ENCODE results near the gene TMEM178A.
"Not testable (repeated sequence)": the region's sequence is repeated elsewhere in the genome, so short reads cannot be mapped to it uniquely, and the experiment has no call there.

TMEM178A gene

DNA sequence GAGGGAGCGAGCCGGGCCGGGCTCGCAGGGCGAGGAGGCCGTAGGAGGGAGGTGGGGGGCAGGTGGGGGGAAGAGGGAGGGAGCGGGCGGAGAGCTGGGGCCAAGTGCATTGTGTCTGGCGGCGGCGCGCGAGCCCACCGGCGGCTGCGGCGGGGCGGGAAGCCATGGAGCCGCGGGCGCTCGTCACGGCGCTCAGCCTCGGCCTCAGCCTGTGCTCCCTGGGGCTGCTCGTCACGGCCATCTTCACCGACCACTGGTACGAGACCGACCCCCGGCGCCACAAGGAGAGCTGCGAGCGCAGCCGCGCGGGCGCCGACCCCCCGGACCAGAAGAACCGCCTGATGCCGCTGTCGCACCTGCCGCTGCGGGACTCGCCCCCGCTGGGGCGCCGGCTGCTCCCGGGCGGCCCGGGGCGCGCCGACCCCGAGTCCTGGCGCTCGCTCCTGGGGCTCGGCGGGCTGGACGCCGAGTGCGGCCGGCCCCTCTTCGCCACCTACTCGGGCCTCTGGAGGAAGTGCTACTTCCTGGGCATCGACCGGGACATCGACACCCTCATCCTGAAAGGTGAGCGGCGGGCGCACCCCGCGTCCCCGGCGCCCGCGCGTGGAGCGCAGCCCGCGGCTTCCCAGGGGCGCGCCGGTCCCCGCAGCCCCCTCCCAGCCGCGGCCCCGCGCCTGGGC lies at the start of gene TMEM178A:
TSS of gene TMEM178A (plus strand) at position 107 of the 680 bp plus-strand sequence. CDS start at position 165, 58 bp downstream.
- FAIRE-seq (no peak), DNase-seq (ENCODE audit: low spot score) (no peak)

GRCh38 chr2:39618236-39618635 lies 47.5 kb upstream of the TMEM178A start:
- no peak for FAIRE-seq
- no peak for DNase-seq (ENCODE audit: low spot score)

- FAIRE-seq (no peak), DNase-seq (ENCODE audit: low spot score) (no peak)
Observed at GRCh38 chr2:39618736-39619135, 47.0 kb upstream of the TMEM178A start.

- peak; percentile 46 for DNase-seq (ENCODE audit: low spot score)
- peak; percentile 72 for FAIRE-seq
Observed at GRCh38 chr2:39620067-39620466, 45.6 kb upstream of the TMEM178A start.

- no peak for DNase-seq (ENCODE audit: low spot score)
- FAIRE-seq = no peak
Observed at GRCh38 chr2:39621596-39621995, 44.1 kb upstream of the TMEM178A start.

DNA sequence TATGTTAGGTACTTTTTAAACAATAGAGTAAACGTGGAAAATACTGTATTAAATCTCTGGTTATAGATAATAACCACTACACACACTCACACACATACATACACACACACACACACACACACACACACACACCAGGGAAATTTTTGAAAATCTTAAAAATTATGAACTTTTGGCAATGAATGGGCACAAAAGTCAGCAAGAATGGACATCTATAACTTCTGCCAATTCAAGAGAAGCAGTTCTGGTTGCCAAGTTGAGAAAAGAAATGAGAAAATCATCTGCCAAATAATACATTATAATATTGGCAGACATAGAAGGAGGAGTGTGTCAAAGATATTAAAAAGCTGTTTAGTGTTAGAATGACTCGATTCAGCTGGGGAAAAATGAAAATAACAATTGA lies 42.9 kb upstream of the TMEM178A start:
- FAIRE-seq = no peak
- no peak for DNase-seq (ENCODE audit: low spot score)

- no peak for DNase-seq (ENCODE audit: low spot score)
Observed at GRCh38 chr2:39623917-39624316, 41.8 kb upstream of the TMEM178A start.

DNA sequence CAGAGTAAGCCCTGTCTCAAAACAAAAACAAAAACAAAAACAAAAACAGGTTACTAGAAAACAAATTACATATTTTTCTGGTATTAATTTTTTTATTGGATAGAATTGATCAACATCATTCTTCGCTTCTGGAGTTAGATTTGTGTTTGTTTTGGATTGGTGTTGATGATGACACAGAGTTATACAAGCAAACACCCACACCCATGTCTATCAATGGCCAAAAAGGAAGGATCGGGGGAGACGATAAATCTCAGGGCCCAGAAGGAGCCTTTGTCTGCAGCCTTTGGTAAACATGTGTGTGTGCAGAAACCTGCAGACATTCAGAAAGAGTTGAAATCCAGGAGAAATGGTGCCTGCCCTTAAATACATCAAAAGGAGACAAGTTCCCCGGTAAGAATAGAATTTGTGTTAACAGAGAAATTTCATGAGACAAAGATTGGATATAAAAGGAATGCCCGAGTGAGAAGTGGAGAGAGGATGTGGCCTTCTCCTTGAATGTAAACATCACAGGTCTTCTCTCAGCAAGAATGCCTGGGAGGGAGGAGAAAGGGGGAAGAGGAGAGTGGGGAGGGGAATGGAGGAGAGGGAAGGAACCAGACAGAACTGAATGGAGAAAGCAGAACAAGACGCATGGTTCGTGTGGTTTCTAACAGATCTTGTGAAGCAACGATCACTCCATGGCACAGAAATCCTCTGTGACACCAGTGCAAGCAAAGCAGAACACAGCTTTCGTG lies 40.4 kb upstream of the TMEM178A start:
- FAIRE-seq (no peak), DNase-seq (ENCODE audit: low spot score) (no peak)

More at GRCh38 chr2:39623917-39624316, 41.8 kb upstream of the TMEM178A start:
- no peak for FAIRE-seq

- FAIRE-seq (no peak), DNase-seq (ENCODE audit: low spot score) (no peak)
Observed at GRCh38 chr2:39625927-39626270, 39.8 kb upstream of the TMEM178A start.

GRCh38 chr2:39628346-39628745 lies 37.4 kb upstream of the TMEM178A start:
- FAIRE-seq; DNase-seq (ENCODE audit: low spot score): not testable (repeated sequence)

- FAIRE-seq = no peak
Observed at GRCh38 chr2:39629646-39630045, 36.1 kb upstream of the TMEM178A start.

GRCh38 chr2:39631256-39631655 lies 34.5 kb upstream of the TMEM178A start:
- DNase-seq (ENCODE audit: low spot score) (no peak), FAIRE-seq (no peak)

More at GRCh38 chr2:39629646-39630045, 36.1 kb upstream of the TMEM178A start:
- no peak for DNase-seq (ENCODE audit: low spot score)

DNA sequence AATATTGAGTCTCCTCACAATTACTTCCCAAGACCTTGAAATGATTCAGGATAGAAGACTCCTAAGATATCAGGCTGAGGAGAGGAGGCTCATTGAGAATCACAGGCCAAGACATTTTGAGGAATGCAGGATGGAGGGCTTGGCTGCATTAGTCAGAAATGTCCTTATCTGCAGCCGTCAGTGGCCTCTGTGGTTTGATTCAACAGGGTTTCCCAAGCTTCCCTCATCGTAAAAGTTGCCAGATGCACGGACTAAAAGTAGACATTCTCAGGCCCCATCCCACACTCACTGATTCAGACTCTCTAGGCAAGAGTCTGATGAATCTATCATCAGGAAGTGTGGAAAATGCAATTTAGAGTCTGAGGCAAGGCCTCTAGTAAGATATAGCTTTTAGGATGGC lies 34.0 kb upstream of the TMEM178A start:
- DNase-seq (ENCODE audit: low spot score) (peak; percentile 85), FAIRE-seq (peak; percentile 78)

- DNase-seq (ENCODE audit: low spot score) (peak; percentile 42), FAIRE-seq (no peak)
Observed at GRCh38 chr2:39632876-39633275, 32.8 kb upstream of the TMEM178A start.

- FAIRE-seq (no peak), DNase-seq (ENCODE audit: low spot score) (no peak)
Observed at GRCh38 chr2:39636306-39636705, 29.4 kb upstream of the TMEM178A start.

DNA sequence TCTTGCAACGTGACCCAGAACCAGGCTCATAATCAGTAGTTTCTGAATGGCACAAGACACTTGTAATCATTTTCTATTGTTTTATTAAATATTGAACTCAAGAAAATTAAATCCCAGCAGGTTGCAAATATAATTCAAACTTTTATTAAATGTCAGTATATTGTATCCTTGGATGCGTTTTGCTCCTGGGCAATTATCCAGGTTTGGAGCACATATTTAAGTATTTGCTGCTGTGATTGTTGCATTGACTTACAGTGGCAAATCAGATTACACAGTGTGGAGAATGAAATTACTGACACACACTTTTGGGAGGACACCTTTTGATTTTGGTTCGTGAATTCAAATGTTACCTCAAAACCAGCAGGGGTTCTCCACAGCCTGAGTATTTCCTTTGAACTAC lies 27.1 kb upstream of the TMEM178A start:
- DNase-seq (ENCODE audit: low spot score) = no peak
- no peak for FAIRE-seq

DNA sequence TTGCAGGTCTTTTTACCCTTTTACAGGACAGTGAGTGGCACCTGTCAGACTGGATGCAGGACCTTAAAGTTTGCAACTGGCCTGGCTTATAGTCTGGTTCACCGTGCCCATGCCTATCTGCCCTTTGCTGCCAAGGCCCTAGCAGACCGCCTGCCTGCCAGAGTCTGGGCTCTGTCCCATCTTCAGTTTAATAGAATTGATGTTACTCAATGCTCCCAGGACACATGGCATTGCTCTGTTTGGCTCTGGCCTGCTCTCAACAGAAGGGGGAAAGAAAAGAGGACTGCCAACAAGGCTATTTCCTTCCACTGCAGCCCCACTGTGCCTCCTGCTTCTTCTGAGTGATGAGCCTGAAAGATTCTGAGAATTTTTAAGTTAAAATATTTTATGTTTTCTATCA lies 25.6 kb upstream of the TMEM178A start:
- DNase-seq (ENCODE audit: low spot score) (no peak), FAIRE-seq (no peak)

DNA sequence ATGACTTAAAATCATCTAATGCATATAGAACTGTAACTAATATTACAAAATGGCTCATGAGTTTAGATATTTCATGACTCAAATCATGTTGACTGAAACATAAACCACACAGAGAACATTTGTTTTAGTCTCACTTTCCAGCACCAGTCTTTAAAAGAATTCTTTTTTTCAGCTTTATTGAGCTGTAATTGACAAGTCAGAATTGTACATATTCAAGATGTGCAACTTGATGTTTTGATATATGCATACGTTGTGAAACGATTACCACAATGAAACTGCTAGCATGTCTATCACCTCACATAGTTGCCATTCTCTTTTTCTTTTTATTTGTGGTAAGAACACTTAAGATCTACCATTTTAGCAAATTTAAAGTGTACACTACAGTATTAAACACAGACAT lies 25.0 kb upstream of the TMEM178A start:
- FAIRE-seq = no peak
- DNase-seq (ENCODE audit: low spot score) = no peak

GRCh38 chr2:39641635-39642034 lies 24.1 kb upstream of the TMEM178A start:
- DNase-seq (ENCODE audit: low spot score) = no peak
- no peak for FAIRE-seq

- DNase-seq (ENCODE audit: low spot score) (peak; percentile 61), FAIRE-seq (peak; percentile 38)
Observed at GRCh38 chr2:39642051-39642718, 23.5 kb upstream of the TMEM178A start.

DNA sequence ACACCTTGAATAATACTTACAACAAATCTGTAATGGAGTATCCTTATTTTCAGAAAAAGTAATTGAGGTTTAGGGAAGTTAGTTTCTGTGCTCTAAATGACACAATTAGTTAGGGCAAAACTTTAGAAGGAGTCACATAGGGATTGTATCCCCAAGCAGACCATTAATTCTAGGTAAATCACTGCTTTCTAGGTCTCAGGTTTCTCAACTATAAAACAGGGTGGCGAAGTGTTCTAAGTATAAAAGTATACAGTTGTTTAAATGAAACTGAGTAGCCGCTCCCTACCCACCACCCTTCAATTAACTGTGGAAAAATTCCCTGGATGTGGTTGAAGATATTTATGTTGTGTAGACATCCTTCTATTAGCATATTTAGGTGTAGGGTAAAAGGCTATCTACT lies 19.9 kb upstream of the TMEM178A start:
- DNase-seq (ENCODE audit: low spot score) = no peak
- FAIRE-seq = no peak

- FAIRE-seq (no peak), DNase-seq (ENCODE audit: low spot score) (no peak)
Observed at GRCh38 chr2:39646267-39646666, 19.4 kb upstream of the TMEM178A start.

Measured in RCC 7860 (cell line).